Ovary (tissue), 3 donors: ENCODE results near the gene CLCN6.

Experiments used
- EP300 ChIP-seq: sonication (generic); formaldehyde crosslinking; IDR thresholded peaks from one replicate; pipeline ENCODE4 v1.6.1; 2017; ENCODE audit warnings: antibody characterized with exemption
- POLR2A ChIP-seq: fragments of 450-650 bp; IDR thresholded peaks from one replicate; pipeline ENCODE4 v1.6.1; 2017; ENCODE audit warnings: antibody characterized with exemption, mild to moderate bottlenecking, moderate library complexity
- TF ChIP-seq, protein P1 (sequence below), 3 donors: fragments of 450-650 bp in 2 of 3; fragments of 200-600 bp in 1 of 3; IDR thresholded peaks; one replicate each; pipeline versions ENCODE4 v1.5.1 to v1.8.0; 2016 to 2022; ENCODE audit warnings: antibody characterized with exemption in 3 of 3, mild to moderate bottlenecking in 1 of 3
- donor health status: DM: no; HTN: no; CAD: no.

DNA sequence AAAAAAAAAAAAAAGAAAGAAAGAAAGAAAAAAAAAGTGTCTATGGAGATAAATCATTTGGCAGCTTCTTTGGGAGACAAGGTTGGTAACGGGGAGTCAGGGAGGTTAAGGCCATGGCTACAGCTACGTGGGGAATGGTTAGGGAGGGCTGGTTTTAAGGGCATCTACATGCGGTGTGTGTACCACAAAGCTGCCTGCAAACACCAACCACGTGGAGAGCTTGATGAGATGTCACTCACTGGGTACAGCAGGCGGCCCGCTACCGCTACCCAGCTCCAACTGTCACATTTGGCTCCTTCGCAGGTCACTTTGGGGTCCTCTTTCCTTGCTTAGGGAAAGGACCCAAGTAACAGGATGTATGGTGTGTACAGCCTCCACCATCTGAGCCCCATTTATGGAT, 48.5 kb downstream of the CLCN6 start:
- TF ChIP-seq, protein P1, sequence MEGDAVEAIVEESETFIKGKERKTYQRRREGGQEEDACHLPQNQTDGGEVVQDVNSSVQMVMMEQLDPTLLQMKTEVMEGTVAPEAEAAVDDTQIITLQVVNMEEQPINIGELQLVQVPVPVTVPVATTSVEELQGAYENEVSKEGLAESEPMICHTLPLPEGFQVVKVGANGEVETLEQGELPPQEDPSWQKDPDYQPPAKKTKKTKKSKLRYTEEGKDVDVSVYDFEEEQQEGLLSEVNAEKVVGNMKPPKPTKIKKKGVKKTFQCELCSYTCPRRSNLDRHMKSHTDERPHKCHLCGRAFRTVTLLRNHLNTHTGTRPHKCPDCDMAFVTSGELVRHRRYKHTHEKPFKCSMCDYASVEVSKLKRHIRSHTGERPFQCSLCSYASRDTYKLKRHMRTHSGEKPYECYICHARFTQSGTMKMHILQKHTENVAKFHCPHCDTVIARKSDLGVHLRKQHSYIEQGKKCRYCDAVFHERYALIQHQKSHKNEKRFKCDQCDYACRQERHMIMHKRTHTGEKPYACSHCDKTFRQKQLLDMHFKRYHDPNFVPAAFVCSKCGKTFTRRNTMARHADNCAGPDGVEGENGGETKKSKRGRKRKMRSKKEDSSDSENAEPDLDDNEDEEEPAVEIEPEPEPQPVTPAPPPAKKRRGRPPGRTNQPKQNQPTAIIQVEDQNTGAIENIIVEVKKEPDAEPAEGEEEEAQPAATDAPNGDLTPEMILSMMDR (IDR thresholded peaks at IDR 0.05) = no peak
- TF ChIP-seq POLR2A (no peak), EP300 (no peak)
